Activated CD4-positive, alpha-beta T cell treated with anti-CD3 and anti-CD28 coated beads, Interleukin-2, amount 10 ng/mL, durations not matched to agents 7 days and 5 days (primary cell): ENCODE measurements around the gene E4F1. TPM values are rescaled to one million over a fixed set of nuclear protein-coding genes. Genes with fewer than 3 reads are reported as not detected.
A peak's percentile ranks its signal among the peaks of the same experiment; 100 is the strongest.
"Not testable (repeated sequence)": the region's sequence is repeated elsewhere in the genome, so short reads cannot be mapped to it uniquely, and the experiment has no call there.

Source experiments
- CTCF ChIA-PET: fragments of 350-600 bp; sonication (Branson Sonifier 250); formaldehyde crosslinking; loops from one replicate; lab custom pipeline; 2021; ENCODE audit warnings: antibody characterized with exemption; lab: Charles Lee
- POLR2A ChIA-PET: fragments of 350-600 bp; sonication (Branson Sonifier 250); formaldehyde crosslinking; loops from one replicate; lab custom pipeline; 2021; ENCODE audit warnings: antibody characterized with exemption; lab: Charles Lee
- DNase-seq: peaks from one replicate; pipeline ENCODE4 v3.0.0-alpha.2; 2020
- H3K27ac Mint-ChIP-seq: one replicate; pipeline ENCODE4 v1.8.0; 2021; ENCODE audit warnings: mild to moderate bottlenecking, moderate library complexity, mixed read lengths
- H3K27me3 Mint-ChIP-seq: one replicate; pipeline ENCODE4 v1.8.0; 2021; ENCODE audit warnings: mixed read lengths
- H3K36me3 Mint-ChIP-seq: one replicate; pipeline ENCODE4 v1.8.0; 2021; ENCODE audit warnings: low read depth, mixed read lengths
- H3K4me1 Mint-ChIP-seq: one replicate; pipeline ENCODE4 v1.8.0; 2021; ENCODE audit warnings: mixed read lengths
- H3K4me3 Mint-ChIP-seq: one replicate; pipeline ENCODE4 v1.8.0; 2021; ENCODE audit warnings: mild to moderate bottlenecking, moderate library complexity, mixed read lengths
- H3K9me3 Mint-ChIP-seq: one replicate; pipeline ENCODE4 v1.8.0; 2021; ENCODE audit warnings: mixed read lengths
- total RNA-seq, 2 experiments: library from RNA; stranded (reverse); gene quantifications; one replicate each; pipeline ENCODE4 v1.2.3, GENCODE V29; 2021

Gene E4F1
- total RNA-seq, 2 experiments from 2014 or later, result 28.8 to 32.6 TPM

GRCh38 chr16:2194852-2195321 is 28.5 kb upstream of the E4F1 start:
- POLR2A ChIA-PET, result no interaction called here
- Mint-ChIP-seq H3K27me3 (peaks cover 37% of the 10 kb centered on the region), H3K4me1 (peaks cover 4% of the 10 kb centered on the region), H3K27ac (no peak overlapping the region), H3K4me3 (peak overlapping the region; percentile 37), H3K36me3 (no peaks in the 10 kb centered on the region), H3K9me3 (no peaks in the 10 kb centered on the region)
- CTCF ChIA-PET, result interaction anchor here (1.0 to 2.0 kb wide), 10 partner anchors 8 to 293 kb away, joined by 3 to 9 read pairs (median 4); partner anchors contain the start of genes CCNF, ECI1 and TRAF7
- peak; percentile 60 for DNase-seq

GRCh38 chr16:2195322-2196161 is 27.8 kb upstream of the E4F1 start:
- CTCF ChIA-PET, result interaction anchor here (1.0 to 2.0 kb wide), 9 partner anchors 10 to 293 kb away, joined by 3 to 9 read pairs (median 4); partner anchors contain the start of genes CCNF, ECI1 and TRAF7
- POLR2A ChIA-PET, result no interaction called here
- no peak for DNase-seq
- Mint-ChIP-seq H3K27ac (no peak overlapping the region), H3K4me1 (peaks cover 4% of the 10 kb centered on the region), H3K4me3 (no peak overlapping the region), H3K9me3 (no peaks in the 10 kb centered on the region), H3K36me3 (no peaks in the 10 kb centered on the region), H3K27me3 (peaks cover 40% of the 10 kb centered on the region)

- Mint-ChIP-seq H3K9me3 (no peaks in the 10 kb centered on the region), H3K4me1 (peaks cover 4% of the 10 kb centered on the region), H3K36me3 (no peaks in the 10 kb centered on the region), H3K27ac (no peak within 1 kb of the TSS), H3K27me3 (peaks cover 40% of the 10 kb centered on the region), H3K4me3 (peak within 1 kb of the TSS; percentile 44)
- POLR2A ChIA-PET, result no interaction called here
- no peak for DNase-seq
- CTCF ChIA-PET, result no interaction called here
Measured at GRCh38 chr16:2196162-2196980, 27.0 kb upstream of the E4F1 start, which contains the start of gene CASKIN1. Gene CASKIN1, minus strand, starts transcription at chr16:2196605. Its CDS starts 173 bp downstream, at chr16:2196432.

DNA sequence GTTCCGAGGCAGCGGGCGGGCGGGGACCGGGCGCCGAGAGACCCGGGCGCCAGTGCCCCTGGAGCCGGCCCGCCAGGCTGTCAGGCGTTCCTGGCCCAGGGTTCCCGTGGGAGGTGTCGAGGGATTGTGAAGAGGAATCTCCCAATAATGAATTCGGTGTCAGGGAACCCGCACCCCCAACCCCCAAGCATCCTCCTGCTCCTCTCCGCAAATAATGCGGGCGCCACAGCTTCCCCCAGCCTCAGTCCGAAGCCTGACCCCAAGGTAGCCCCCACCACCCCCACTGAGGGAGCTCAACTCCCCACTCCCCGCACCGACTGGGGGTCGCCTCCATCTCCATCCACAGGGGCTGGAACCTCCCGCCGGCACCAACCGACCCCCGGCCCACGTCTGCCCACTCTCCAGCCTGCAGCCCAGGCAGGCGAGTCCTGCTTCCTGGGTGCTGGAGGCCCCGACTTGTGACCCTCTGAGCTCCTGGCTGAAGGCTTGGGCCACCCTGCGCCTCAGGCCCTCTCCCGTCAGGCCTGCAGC is 26.3 kb upstream of the E4F1 start:
- H3K4me3 Mint-ChIP-seq, result peak overlapping the region; percentile 44
- H3K27ac Mint-ChIP-seq, result no peak overlapping the region
- no peaks in the 10 kb centered on the region for H3K36me3 Mint-ChIP-seq
- CTCF ChIA-PET, result interaction anchor here (1.0 kb wide), 1 partner anchor 39 kb away, joined by 3 read pairs; no protein-coding TSS in a partner anchor
- no peaks in the 10 kb centered on the region for H3K9me3 Mint-ChIP-seq
- DNase-seq, result no peak
- peaks cover 4% of the 10 kb centered on the region for H3K4me1 Mint-ChIP-seq
- peaks cover 42% of the 10 kb centered on the region for H3K27me3 Mint-ChIP-seq
- POLR2A ChIA-PET, result no interaction called here

- Mint-ChIP-seq H3K27me3 (peaks cover 43% of the 10 kb centered on the region), H3K36me3 (no peaks in the 10 kb centered on the region), H3K27ac (no peak overlapping the region), H3K9me3 (no peaks in the 10 kb centered on the region), H3K4me3 (no peak overlapping the region), H3K4me1 (peaks cover 4% of the 10 kb centered on the region)
- CTCF ChIA-PET, result interaction anchor here (1.0 kb wide), 1 partner anchor 40 kb away, joined by 3 read pairs; no protein-coding TSS in a partner anchor
- DNase-seq, result no peak
- POLR2A ChIA-PET, result no interaction called here
Measured at GRCh38 chr16:2197765-2198164, 25.6 kb upstream of the E4F1 start.

DNA sequence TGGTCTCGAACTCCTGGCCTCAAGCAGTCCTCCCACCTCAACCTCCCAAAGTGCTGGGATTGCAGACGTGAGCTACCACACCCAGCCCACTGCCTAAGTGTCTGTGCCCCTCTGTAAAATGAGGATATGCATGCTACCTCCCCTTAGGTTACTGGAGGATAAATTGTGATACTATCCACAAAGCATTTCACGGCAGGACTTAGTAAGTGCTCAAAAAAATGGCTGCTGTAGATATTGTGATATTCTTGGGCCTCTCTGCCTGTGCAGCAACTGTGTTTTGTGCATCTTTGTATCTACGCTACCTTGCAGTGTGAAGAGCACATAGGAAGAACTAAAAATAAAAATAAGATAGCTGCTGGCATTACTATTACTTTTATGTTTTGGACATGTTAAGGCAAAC is 25.1 kb upstream of the E4F1 start:
- no peaks in the 10 kb centered on the region for H3K36me3 Mint-ChIP-seq
- CTCF ChIA-PET, result no interaction called here
- H3K4me3 Mint-ChIP-seq, result no peak overlapping the region
- H3K9me3 Mint-ChIP-seq, result no peaks in the 10 kb centered on the region
- POLR2A ChIA-PET, result no interaction called here
- peaks cover 4% of the 10 kb centered on the region for H3K4me1 Mint-ChIP-seq
- H3K27me3 Mint-ChIP-seq, result peaks cover 43% of the 10 kb centered on the region
- no peak for DNase-seq
- no peak overlapping the region for H3K27ac Mint-ChIP-seq

DNA sequence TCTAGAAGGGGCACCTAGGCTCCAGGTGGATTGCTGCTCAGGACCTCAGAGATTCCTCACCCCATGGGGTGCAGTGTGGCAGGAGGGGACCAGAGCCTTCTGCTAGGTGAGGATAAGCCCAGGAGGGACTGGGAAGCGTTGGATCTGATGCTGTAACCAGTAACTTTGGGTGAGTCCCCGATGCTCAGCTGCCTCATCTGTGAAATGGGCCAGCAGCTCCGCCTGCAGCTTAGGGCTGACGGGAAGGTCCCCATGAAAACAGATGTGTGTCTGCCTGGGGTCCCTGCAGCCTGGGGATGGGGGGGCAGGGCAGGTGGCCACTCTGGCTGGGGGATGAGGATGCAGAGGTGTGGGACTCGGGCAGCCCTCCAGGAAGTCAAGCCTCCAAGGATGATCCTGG is 24.3 kb upstream of the E4F1 start:
- no peak overlapping the region for H3K27ac Mint-ChIP-seq
- no peak overlapping the region for H3K4me3 Mint-ChIP-seq

DNA sequence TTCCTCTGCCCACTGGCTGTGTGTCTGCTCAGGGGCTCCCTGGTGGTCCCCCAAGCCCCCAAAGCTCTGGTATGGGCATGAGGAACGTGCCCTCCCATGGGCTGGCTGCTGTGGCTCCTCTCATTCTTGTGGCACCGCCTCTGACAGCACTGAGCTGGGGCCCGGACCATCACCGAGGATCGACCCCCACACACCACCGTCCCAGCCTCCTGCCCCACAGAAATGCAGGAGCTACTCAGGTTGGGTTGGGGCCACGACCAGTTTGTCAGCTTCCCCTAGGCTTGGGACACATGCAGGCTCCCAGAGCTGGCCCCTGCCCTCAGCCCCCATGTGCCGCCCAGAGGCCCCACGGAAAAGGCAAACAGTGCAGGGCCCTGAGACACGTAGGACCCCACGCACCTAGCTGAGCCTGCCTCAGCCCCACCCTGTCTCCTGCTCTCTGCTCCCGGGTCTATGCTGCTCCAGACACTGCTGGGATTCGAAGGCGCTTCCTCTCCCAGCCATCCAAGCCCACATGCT is 23.7 kb upstream of the E4F1 start:
- peaks cover 36% of the 10 kb centered on the region for H3K27me3 Mint-ChIP-seq
- no peaks in the 10 kb centered on the region for H3K9me3 Mint-ChIP-seq
- no peaks in the 10 kb centered on the region for H3K36me3 Mint-ChIP-seq
- DNase-seq, result no peak
- CTCF ChIA-PET, result interaction anchor here (0.8 kb wide), 1 partner anchor 23 kb away, joined by 3 read pairs; the partner anchor contains the start of gene E4F1
- POLR2A ChIA-PET, result no interaction called here
- H3K4me3 Mint-ChIP-seq, result no peak overlapping the region
- no peak overlapping the region for H3K27ac Mint-ChIP-seq
- peaks cover 13% of the 10 kb centered on the region for H3K4me1 Mint-ChIP-seq

More for the DNA sequence above, 24.3 kb upstream of the E4F1 start:
- ChIA-PET POLR2A (no interaction called here), CTCF (no interaction called here)
- Mint-ChIP-seq H3K36me3 (no peaks in the 10 kb centered on the region), H3K4me1 (peaks cover 9% of the 10 kb centered on the region), H3K27me3 (peaks cover 42% of the 10 kb centered on the region), H3K9me3 (no peaks in the 10 kb centered on the region)
- DNase-seq, result no peak

- DNase-seq, result no peak
- Mint-ChIP-seq H3K27ac (no peak overlapping the region), H3K36me3 (no peaks in the 10 kb centered on the region), H3K27me3 (peaks cover 30% of the 10 kb centered on the region), H3K4me3 (no peak overlapping the region), H3K4me1 (peaks cover 11% of the 10 kb centered on the region), H3K9me3 (no peaks in the 10 kb centered on the region)
- CTCF ChIA-PET, result interaction anchor here (0.8 kb wide), 1 partner anchor 23 kb away, joined by 3 read pairs; the partner anchor contains the start of gene E4F1
- POLR2A ChIA-PET, result interaction anchor here (0.6 kb wide), 1 partner anchor 778 kb away, joined by 3 read pairs; no protein-coding TSS in a partner anchor
Measured at GRCh38 chr16:2200313-2200712, 23.1 kb upstream of the E4F1 start.

- peaks cover 24% of the 10 kb centered on the region for H3K4me1 Mint-ChIP-seq
- DNase-seq, H3K9me3 Mint-ChIP-seq: not testable (repeated sequence)
- ChIA-PET CTCF (interaction anchor here (0.8 to 1.3 kb wide), 4 partner anchors 9 to 298 kb away, joined by 3 to 4 read pairs (median 4); no protein-coding TSS in a partner anchor), POLR2A (interaction anchor here (1.0 kb wide), 1 partner anchor 49 kb away, joined by 3 read pairs; no protein-coding TSS in a partner anchor)
- H3K27me3 Mint-ChIP-seq, result peaks cover 14% of the 10 kb centered on the region
- H3K4me3 Mint-ChIP-seq, result peak overlapping the region; percentile 69
- peak overlapping the region; percentile 31 for H3K27ac Mint-ChIP-seq
- peaks cover 13% of the 10 kb centered on the region for H3K36me3 Mint-ChIP-seq
Measured at GRCh38 chr16:2203119-2203688, 20.2 kb upstream of the E4F1 start.

DNA sequence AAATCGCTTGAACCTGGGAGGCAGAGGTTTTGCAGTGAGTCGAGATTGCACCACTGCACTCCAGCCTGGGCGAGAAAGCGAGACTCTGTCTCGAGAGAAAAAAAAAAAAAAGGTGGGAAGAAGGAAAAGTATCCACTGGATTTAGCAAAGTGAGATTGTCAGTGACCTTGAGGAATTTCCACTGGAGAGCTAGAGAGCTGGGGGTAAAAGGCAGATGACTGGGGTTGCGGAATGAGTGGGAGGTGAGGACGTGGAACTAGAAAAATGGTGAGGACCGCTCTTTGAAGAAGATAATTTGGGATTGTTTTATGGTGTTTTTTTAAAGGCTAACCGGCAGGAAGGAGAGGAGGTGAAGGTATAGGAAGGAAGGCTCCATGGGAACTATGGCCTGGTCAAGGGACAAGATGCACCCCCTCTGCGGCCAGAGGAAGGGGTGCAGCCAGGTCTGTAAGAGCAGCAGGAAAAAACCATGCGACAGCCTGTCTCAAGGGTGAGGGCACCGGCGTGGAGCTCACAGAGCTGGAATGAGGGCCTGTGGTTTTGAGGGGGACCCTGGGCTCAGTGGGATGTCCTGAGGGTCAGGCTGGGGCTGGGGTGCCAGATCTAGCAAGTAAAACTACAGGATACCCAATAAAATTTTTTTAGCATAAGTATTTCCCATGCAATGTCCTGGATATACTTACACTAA is 18.8 kb upstream of the E4F1 start:
- ChIA-PET POLR2A (no interaction called here), CTCF (interaction anchor here (0.6 kb wide), 1 partner anchor 1774 kb away, joined by 3 read pairs; no protein-coding TSS in a partner anchor)
- Mint-ChIP-seq H3K9me3 (no peaks in the 10 kb centered on the region), H3K36me3 (peaks cover 15% of the 10 kb centered on the region), H3K4me3 (peak overlapping the region; percentile 69), H3K4me1 (peaks cover 24% of the 10 kb centered on the region), H3K27ac (peak overlapping the region; percentile 71), H3K27me3 (peaks cover 7% of the 10 kb centered on the region)
- DNase-seq, result no peak
